SK-MEL-5 (cell line): Measurements from ENCODE around the gene NDUFA1. TPM values are rescaled to one million over a fixed set of nuclear protein-coding genes. Genes with fewer than 3 reads are reported as not detected.
"Not testable (repeated sequence)": the region's sequence is repeated elsewhere in the genome, so short reads cannot be mapped to it uniquely, and the experiment has no call there.

Source experiments
- DNase-seq: peaks from one replicate; pipeline ENCODE4 v3.0.0-alpha.2; 2016; ENCODE audit warnings: low read depth, low spot score
- in situ Hi-C: cut with HindIII; loops from 2 replicates; pipeline ENCODE4 v1.10.0; 2016; ENCODE audit warnings: low sequenced_read_pairs, high pct_unique_total_duplicates, low pct_unique_long_range_greater_than_20kb
- total RNA-seq: library from RNA; depleted of rRNA; stranded (reverse); fragments of >200 nt; shearing (Covaris generic); gene quantifications from 2 replicates; pipeline ENCODE4 v1.2.3, GENCODE V29; 2014; rRNA removed

NDUFA1 gene
- total RNA-seq, 1 experiment from 2014 or later = 162 TPM

GRCh38 chrX:119891961-119892692 lies 20.5 kb downstream of the NDUFA1 start:
- in situ Hi-C loops, DNase-seq: not testable (repeated sequence)

GRCh38 chrX:119895843-119896326 lies 24.3 kb downstream of the NDUFA1 start, which contains the start of gene AKAP14:
Gene AKAP14, plus strand, starts transcription at chrX:119895893. Its CDS starts 7,331 bp downstream, at chrX:119903224.
- in situ Hi-C loops = no loop called here
- peak; percentile 22 for DNase-seq

GRCh38 chrX:119899125-119899524 lies 27.5 kb downstream of the NDUFA1 start:
- DNase-seq = no peak
- in situ Hi-C loops = no loop called here

GRCh38 chrX:119900976-119901375 lies 29.3 kb downstream of the NDUFA1 start:
- DNase-seq = no peak
- in situ Hi-C loops = no loop called here

- in situ Hi-C loops = no loop called here
- no peak for DNase-seq
Observed at GRCh38 chrX:119916310-119916709, 44.7 kb downstream of the NDUFA1 start.

- in situ Hi-C loops = no loop called here
- DNase-seq = no peak
Observed at GRCh38 chrX:119917877-119918276, 46.2 kb downstream of the NDUFA1 start.

- no peak for DNase-seq
- in situ Hi-C loops = no loop called here
Observed at GRCh38 chrX:119919835-119920585, 48.4 kb downstream of the NDUFA1 start.

GRCh38 chrX:119922391-119922790 lies 50.8 kb downstream of the NDUFA1 start:
- in situ Hi-C loops, DNase-seq: not testable (repeated sequence)

Other genes starting within 250 kb of the NDUFA1 start
- 37.4 and 37.9 TPM in 2 replicates for gene SEPTIN6, start 178.7 kb upstream of the NDUFA1 start, total RNA-seq
- 0.19 TPM in 1 of 2 replicates, not detected in the other for gene SOWAHD, start 113.2 kb upstream of the NDUFA1 start, total RNA-seq
- gene RPL39, start 80.2 kb upstream of the NDUFA1 start, total RNA-seq = 2,526 and 2,613 TPM in 2 replicates
- gene UPF3B, start 18.9 kb upstream of the NDUFA1 start, total RNA-seq = 3.9 and 4.5 TPM in 2 replicates
- 25.7 and 27.0 TPM in 2 replicates for gene RNF113A, start 99 bp upstream of the NDUFA1 start, total RNA-seq
- gene AKAP14, start 24.1 kb downstream of the NDUFA1 start, total RNA-seq = not detected in 2 replicates
- 4.7 and 5.5 TPM in 2 replicates for gene NKAP, start 71.9 kb downstream of the NDUFA1 start, total RNA-seq
- gene RHOXF2B, start 205.9 kb downstream of the NDUFA1 start, total RNA-seq = not detected in 2 replicates
- not detected in 2 replicates for gene RHOXF1, start 244.1 kb downstream of the NDUFA1 start, total RNA-seq